Heart right ventricle (tissue), 16 donors: ENCODE results near the gene USP54. TPM values are rescaled to one million over a fixed set of nuclear protein-coding genes. Genes with fewer than 3 reads are reported as not detected.
A peak's percentile ranks its signal among the peaks of the same experiment; 100 is the strongest.

Source experiments
- ATAC-seq, 8 donors: fragments of 200-7000 bp; cut with Tn5 transposase; one replicate each; pipeline ENCODE4 v1.9.1; 2020; ENCODE audit warnings: mild to moderate bottlenecking in 8 of 8, moderate library complexity in 8 of 8, moderate number of reproducible peaks in 1 of 8
- DNase-seq, 2 donors: peaks; one replicate each; pipeline ENCODE4 v3.0.0-alpha.2; 2020
- H3K27ac ChIP-seq, 10 donors: fragments of 200-600 bp; sonication (generic) in 2 of 10; one replicate each; pipeline versions ENCODE4 v1.5.0 to v1.8.0; 2020 to 2022; ENCODE audit warnings: mild to moderate bottlenecking in 3 of 10
- H3K27me3 ChIP-seq, 7 donors: fragments of 200-600 bp; one replicate each; pipeline ENCODE4 v1.8.0; 2021 to 2022; ENCODE audit warnings: mild to moderate bottlenecking in 2 of 7
- H3K36me3 ChIP-seq, 9 donors: fragments of 200-600 bp; sonication (generic) in 1 of 9; one replicate each; pipeline versions ENCODE4 v1.5.0 to v1.8.0; 2020 to 2022; ENCODE audit warnings: mild to moderate bottlenecking in 2 of 9
- H3K4me1 ChIP-seq, 9 donors: fragments of 200-600 bp; sonication (generic) in 1 of 9; one replicate each; pipeline versions ENCODE4 v1.5.0 to v1.8.0; 2020 to 2022; ENCODE audit warnings: mild to moderate bottlenecking in 4 of 9
- H3K4me3 ChIP-seq, 10 donors: fragments of 200-600 bp; sonication (generic) in 2 of 10; one replicate each; pipeline versions ENCODE4 v1.5.0 to v1.8.0; 2020 to 2022; ENCODE audit warnings: mild to moderate bottlenecking in 7 of 10, moderate library complexity in 2 of 10
- H3K9me3 ChIP-seq, 11 donors: fragments of 200-600 bp in 10 of 11; sonication (generic) in 2 of 11; one replicate each; pipeline versions ENCODE4 v1.5.0 to v1.8.0; 2013 to 2022; ENCODE audit warnings: mild to moderate bottlenecking in 2 of 11, control low read depth in 1 of 11, moderate library complexity in 1 of 11
- CTCF ChIP-seq, 9 donors: fragments of 200-600 bp; sonication (generic) in 2 of 9; IDR thresholded peaks; one replicate each; pipeline versions ENCODE4 v1.5.0 to v1.8.0; 2021 to 2022; ENCODE audit warnings: antibody characterized with exemption in 9 of 9, mild to moderate bottlenecking in 5 of 9, moderate library complexity in 1 of 9
- WGBS, 2 donors: extraction: QIAGEN DNeasy Blood & Tissue Kit; methylation state at CpG; one replicate each; pipeline ENCODE4 v1.1.7; 2013; ENCODE audit warnings: inconsistent platforms in 1 of 2; 5-methylcytosine and 5-hydroxymethylcytosine counted together
- intact Hi-C, 10 donors: fragments of 100-400 bp; cut with DNase I; formaldehyde crosslinking; loops; one replicate each; pipeline versions ENCODE4 v1.11.1 to v1.14.2; 2022
- polyA plus RNA-seq, 2 donors: library from polyadenylated mRNA; stranded (reverse); fragments of 200-250 nt; gene quantifications; one replicate each; pipeline ENCODE4 v1.2.3, GENCODE V29; 2013
- total RNA-seq, 10 donors: library from RNA; stranded (reverse); fragmentation: NEBNext Ultra II Directional in 3 of 10; extraction: Animal tissue kit (Norgen Biotek cat#: 25700) in 3 of 10; gene quantifications; one replicate each; pipeline versions ENCODE4 v1.2.1 to v1.2.4, GENCODE V29; 2021 to 2023
- donor health status: Arrhythmogenic right ventricular cardiomyopathy.
- donor health status: ischemic (EF 13 %, LVEDD 7.1; RV severe dilation, severe dysfunction).
- donor health status: healthy with polysubstance abuse.
- donor health status: DM: no; HTN: yes; CAD: no.
- donor health status: DM: no; HTN: no; CAD: no.
- donor health status: ischemic (EF 25% LVEDD 6.9; RV normal size, moderate dysfunction).
- donor health status: ischemic (EF 25% LVEDD 5.7; RV mildly dilated, moderate dysfunction).
- donor health status: healthy.
- donor health status: DM: yes; HTN: yes; CAD: no.
- donor health status: Ischemic cardiomyopathy.
- donor health status: ischemic (EF 35%, LVEDD 5.7; RV mildly dilated, moderate dysfunction).
- donor health status: nonischemic (EF 11% LVEDD 7.7; RV severe dilation, severe dysfunction).
- donor health status: DM: yes; HTN: yes; CAD: no.
- donor health status: PGD.
- donor health status: ischemic (EF 29% LVEDD 5.4; RV normal size, mild dysfunction).
- donor health status: nonischemic (EF 23%, LVEDD 6.1; RV moderate dilation, normal function).

USP54 gene
- total and polyA plus RNA-seq, 12 donors, result 7.9 to 34.5 (median 18.1) TPM

- ATAC-seq, result peak; percentile 38 to 93 (median 86)
- intact Hi-C loops, result loop anchor here in 7 of 10 donors (1.0 to 5.0 kb wide), 3 partner anchors 113 to 115 kb away; partner anchors contain the start of gene MYOZ1 (in 1 of the 7)
- 98 to 99% methylated on average over 5 of the region's 5 CpGs for WGBS, 2 donors
Observed at GRCh38 chr10:73529089-73529832, 61.9 kb downstream of the USP54 start.

GRCh38 chr10:73522263-73522662 is 68.9 kb downstream of the USP54 start:
- intact Hi-C loops, result no loop called here
- no peak for DNase-seq
- 98 to 100% methylated on average over 1 of the region's 1 CpG for WGBS, 2 donors

More at GRCh38 chr10:73529089-73529832, 61.9 kb downstream of the USP54 start:
- Histone ChIP-seq H3K9me3 (no peaks in the 10 kb centered on the region), H3K4me3 (no peak overlapping the region), H3K27ac (no peak overlapping the region), H3K4me1 (no peaks in the 10 kb centered on the region), H3K36me3 (peaks cover 0 to 75% (median 18%) of the 10 kb centered on the region in 9 donors), H3K27me3 (no peaks in the 10 kb centered on the region)
- DNase-seq, result peak in 1 of 2 donors; percentile 70
- TF ChIP-seq CTCF (IDR thresholded peaks at IDR 0.05), result peak; percentile 61 to 96 (median 87)

GRCh38 chr10:73519336-73519735 is 71.8 kb downstream of the USP54 start:
- 86 to 90% methylated on average over 3 of the region's 3 CpGs for WGBS, 2 donors
- intact Hi-C loops, result no loop called here

More at GRCh38 chr10:73522263-73522662, 68.9 kb downstream of the USP54 start:
- no peaks in the 10 kb centered on the region for H3K9me3 ChIP-seq
- no peak overlapping the region for H3K4me3 ChIP-seq
- TF ChIP-seq CTCF (IDR thresholded peaks at IDR 0.05), result no peak
- H3K27me3 ChIP-seq, result no peaks in the 10 kb centered on the region
- no peaks in the 10 kb centered on the region for H3K4me1 ChIP-seq
- H3K36me3 ChIP-seq, result peaks cover 0 to 98% (median 26%) of the 10 kb centered on the region in 9 donors
- H3K27ac ChIP-seq, result no peak overlapping the region
- no peak for ATAC-seq

More at GRCh38 chr10:73519336-73519735, 71.8 kb downstream of the USP54 start:
- no peaks in the 10 kb centered on the region for H3K4me1 ChIP-seq
- no peaks in the 10 kb centered on the region for H3K27me3 ChIP-seq
- H3K36me3 ChIP-seq, result peaks cover 0 to 96% (median 22%) of the 10 kb centered on the region in 9 donors
- H3K9me3 ChIP-seq, result no peaks in the 10 kb centered on the region
- ATAC-seq, result no peak
- H3K4me3 ChIP-seq, result no peak overlapping the region
- H3K27ac ChIP-seq, result no peak overlapping the region
- no peak for DNase-seq
- no peak for TF ChIP-seq CTCF (IDR thresholded peaks at IDR 0.05)
